Epithelial cell of esophagus (primary cell): ENCODE results near the gene CCL17.

Experiments
- DNase-seq: peaks from one replicate; pipeline ENCODE4 v3.0.0; 2010; ENCODE audit warnings: low read depth
- H3K4me3 ChIP-seq: 2 replicates; pipeline ENCODE4 v1.5.1; 2011; ENCODE audit warnings: mild to moderate bottlenecking, low read length, control low read depth
- CTCF ChIP-seq: IDR thresholded peaks from 2 replicates; pipeline ENCODE4 v1.5.1; 2011; ENCODE audit warnings: low read depth, mild to moderate bottlenecking, low read length, control low read depth, inconsistent platforms; ENCODE audit not compliant: insufficient read depth; ENCODE audit errors: missing control alignments

CCL17 gene

GRCh38 chr16:57360321-57360935, 44.1 kb upstream of the CCL17 start:
- no peak for DNase-seq

GRCh38 chr16:57361404-57361803, 43.2 kb upstream of the CCL17 start:
- no peak for TF ChIP-seq CTCF
- no peak for DNase-seq

More at GRCh38 chr16:57360321-57360935, 44.1 kb upstream of the CCL17 start:
- no peak for TF ChIP-seq CTCF
- no peak overlapping the region for H3K4me3 ChIP-seq

GRCh38 chr16:57364143-57364542, 40.4 kb upstream of the CCL17 start:
- no peak overlapping the region for H3K4me3 ChIP-seq
- no peak for TF ChIP-seq CTCF
- no peak for DNase-seq

More at GRCh38 chr16:57361404-57361803, 43.2 kb upstream of the CCL17 start:
- no peak overlapping the region for H3K4me3 ChIP-seq

GRCh38 chr16:57366544-57367040, 38.0 kb upstream of the CCL17 start:
- TF ChIP-seq CTCF = no peak
- no peak overlapping the region for H3K4me3 ChIP-seq
- DNase-seq = no peak

GRCh38 chr16:57367116-57367752, 37.3 kb upstream of the CCL17 start:
- DNase-seq = no peak
- no peak for TF ChIP-seq CTCF
- no peak overlapping the region for H3K4me3 ChIP-seq

GRCh38 chr16:57371494-57372371, 32.8 kb upstream of the CCL17 start:
- H3K4me3 ChIP-seq = no peak overlapping the region
- DNase-seq = no peak

More at GRCh38 chr16:57371494-57372371, 32.8 kb upstream of the CCL17 start:
- TF ChIP-seq CTCF = no peak
